Right atrium auricular region (tissue), 2 donors: ENCODE results near the gene OTUB1. TPM values are rescaled to one million over a fixed set of nuclear protein-coding genes. Genes with fewer than 3 reads are reported as not detected.
"Not testable (repeated sequence)": the region's sequence is repeated elsewhere in the genome, so short reads cannot be mapped to it uniquely, and the experiment has no call there.

ENCODE experiments used
- DNase-seq: peaks from one replicate; pipeline ENCODE4 v3.0.0-alpha.2; 2019; ENCODE audit warnings: low spot score
- H3K27ac ChIP-seq, 2 donors: fragments of 200-600 bp; sonication (generic); 1 replicate in 1 of 2; 2 replicates in 1 of 2; pipeline ENCODE4 v1.5.1; 2016 to 2019
- H3K27me3 ChIP-seq, 2 donors: fragments of 200-600 bp; sonication (generic); one replicate each; pipeline versions ENCODE4 v1.5.1 to v1.6.0; 2017 to 2019
- H3K36me3 ChIP-seq: fragments of 200-600 bp; sonication (generic); one replicate; pipeline ENCODE4 v1.5.1; 2016
- H3K4me1 ChIP-seq, 2 donors: fragments of 200-600 bp; sonication (generic); one replicate each; pipeline versions ENCODE4 v1.5.1 to v1.6.0; 2017 to 2019
- H3K4me3 ChIP-seq, 2 donors: fragments of 200-600 bp; sonication (generic); 1 replicate in 1 of 2; 2 replicates in 1 of 2; pipeline ENCODE4 v1.5.1; 2017 to 2019; ENCODE audit warnings: mild to moderate bottlenecking in 1 of 2, moderate library complexity in 1 of 2
- H3K9me3 ChIP-seq, 2 donors: fragments of 200-600 bp; sonication (generic); one replicate each; pipeline ENCODE4 v1.5.1; 2019
- CTCF ChIP-seq, 2 donors: fragments of 200-600 bp; sonication (generic); IDR thresholded peaks; one replicate each; pipeline ENCODE4 v1.5.1; 2019; ENCODE audit warnings: antibody characterized with exemption in 2 of 2
- total RNA-seq, 2 donors: library from RNA; depleted of rRNA; stranded (reverse); fragments of >200 nt; gene quantifications; one replicate each; pipeline ENCODE4 v1.1.0, GENCODE V29; 2016

Gene OTUB1
- total RNA-seq, 2 donors from 2014 or later: 55.9 to 57.1 TPM

GRCh38 chr11:64043545-64043944, 57.3 kb downstream of the OTUB1 start:
- Histone ChIP-seq H3K27me3 (no peaks in the 10 kb centered on the region), H3K9me3 (no peaks in the 10 kb centered on the region), H3K4me3 (no peak overlapping the region), H3K27ac (no peak overlapping the region), H3K36me3 (no peaks in the 10 kb centered on the region), H3K4me1 (no peaks in the 10 kb centered on the region)
- no peak for DNase-seq
- no peak for TF ChIP-seq CTCF (IDR thresholded peaks at IDR 0.05)

DNA sequence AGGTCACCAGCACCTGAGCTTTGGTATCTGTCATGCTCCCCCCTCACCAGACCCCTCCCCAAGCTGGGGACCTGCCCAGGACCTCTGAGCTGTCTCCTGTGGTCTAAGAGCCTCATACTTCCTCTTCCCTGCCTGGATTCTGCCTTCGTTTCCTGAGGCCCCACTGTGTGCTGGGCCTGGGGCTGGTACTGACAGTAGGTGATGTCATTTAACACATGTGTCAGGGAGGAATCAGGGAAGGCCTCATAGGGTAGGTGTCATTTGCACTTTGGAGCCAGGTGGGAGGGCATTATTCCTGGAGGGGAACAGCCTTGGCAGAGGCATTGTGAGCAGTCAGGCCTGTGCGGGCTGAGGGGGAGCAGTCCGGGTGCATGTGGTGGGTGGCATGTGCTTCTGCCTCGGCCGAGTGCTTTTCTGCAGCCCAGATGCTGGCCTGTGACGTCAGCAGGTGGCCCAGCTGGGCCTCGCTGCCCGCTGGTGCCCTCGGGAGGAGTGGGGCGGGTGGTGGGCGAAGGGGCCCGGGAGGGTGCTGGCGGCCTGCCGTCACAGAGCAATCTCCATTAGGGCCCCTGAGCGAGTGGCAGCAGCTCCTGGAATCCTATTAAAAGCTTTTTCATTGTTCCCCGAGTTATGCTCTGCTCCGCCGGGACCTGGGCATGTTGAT, 58.6 kb downstream of the OTUB1 start:
- no peak overlapping the region for H3K4me3 ChIP-seq
- DNase-seq: no peak
- no peaks in the 10 kb centered on the region for H3K36me3 ChIP-seq
- no peak overlapping the region for H3K27ac ChIP-seq
- no peaks in the 10 kb centered on the region for H3K27me3 ChIP-seq
- H3K9me3 ChIP-seq: no peaks in the 10 kb centered on the region
- H3K4me1 ChIP-seq: no peaks in the 10 kb centered on the region
- no peak for TF ChIP-seq CTCF (IDR thresholded peaks at IDR 0.05)

DNA sequence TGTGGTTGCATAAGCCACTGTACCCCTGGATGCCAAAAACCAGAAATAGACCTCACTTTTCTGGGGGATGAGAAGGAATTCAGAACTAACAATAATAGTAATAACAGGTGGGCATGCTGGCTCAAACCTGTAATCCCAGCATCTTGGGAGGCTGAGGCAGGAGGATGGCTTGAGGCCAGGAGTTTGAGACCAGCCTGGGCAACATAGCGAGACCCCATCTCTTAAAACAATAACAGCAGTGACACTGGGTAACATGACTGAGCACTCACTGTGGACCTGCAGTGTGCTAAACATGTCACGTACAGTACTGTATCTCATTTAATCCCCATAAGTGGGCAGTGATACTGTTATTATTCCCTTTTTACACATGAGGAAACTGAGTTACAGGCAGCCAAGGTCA, 59.5 kb downstream of the OTUB1 start:
- Histone ChIP-seq H3K27me3 (no peaks in the 10 kb centered on the region), H3K4me1 (no peaks in the 10 kb centered on the region), H3K9me3 (no peaks in the 10 kb centered on the region), H3K36me3 (no peaks in the 10 kb centered on the region), H3K27ac (no peak overlapping the region), H3K4me3 (no peak overlapping the region)
- TF ChIP-seq CTCF (IDR thresholded peaks at IDR 0.05): no peak
- DNase-seq: no peak

GRCh38 chr11:64047373-64047772, 61.1 kb downstream of the OTUB1 start:
- H3K4me1 ChIP-seq, H3K36me3 ChIP-seq, H3K4me3 ChIP-seq, H3K9me3 ChIP-seq, DNase-seq, H3K27ac ChIP-seq, H3K27me3 ChIP-seq: not testable (repeated sequence)

Other genes with a start within 250 kb of the OTUB1 start
- 10 to 100 TPM; 12.2 to 18.5 TPM for gene ZFTA, start 217.7 kb upstream of the OTUB1 start, total RNA-seq
- 10 to 100 TPM in 1 of 2 donors, 1 to 10 TPM in 1; 7.0 to 12.1 TPM for gene SPINDOC, start 173.0 kb upstream of the OTUB1 start, total RNA-seq
- gene MARK2, start 147.3 kb upstream of the OTUB1 start, total RNA-seq: 10 to 100 TPM; 29.3 to 31.5 TPM
- 1 to 10 TPM in 1 of 2 donors, under 1 TPM in 1; 0.90 to 1.7 TPM for gene RCOR2, start 69.3 kb upstream of the OTUB1 start, total RNA-seq
- gene NAA40, start 47.4 kb upstream of the OTUB1 start, total RNA-seq: 10 to 100 TPM; 15.4 to 25.5 TPM
- 1,000 to 10,000 TPM in 1 of 2 donors, 100 to 1,000 TPM in 1; 830 to 1,057 TPM for gene COX8A, start 11.8 kb upstream of the OTUB1 start, total RNA-seq
- 1 to 10 TPM in 1 of 2 donors, under 1 TPM in 1; 0.67 to 1.7 TPM for gene FLRT1, start 49.5 kb downstream of the OTUB1 start, total RNA-seq
- gene MACROD1, start 179.7 kb downstream of the OTUB1 start, total RNA-seq: 10 to 100 TPM; 50.7 to 59.0 TPM
- gene STIP1, start 199.7 kb downstream of the OTUB1 start, total RNA-seq: 100 to 1,000 TPM in 1 of 2 donors, 10 to 100 TPM in 1; 88.9 to 114 TPM
- 10 to 100 TPM in 1 of 2 donors, 1 to 10 TPM in 1; 6.3 to 19.4 TPM for gene FERMT3, start 220.3 kb downstream of the OTUB1 start, total RNA-seq
- 10 to 100 TPM; 86.0 to 95.8 TPM for gene TRPT1, start 239.7 kb downstream of the OTUB1 start, total RNA-seq
- gene NUDT22, start 239.8 kb downstream of the OTUB1 start, total RNA-seq: 10 to 100 TPM; 73.3 to 95.6 TPM
- 10 to 100 TPM; 24.7 to 32.1 TPM for gene DNAJC4, start 244.1 kb downstream of the OTUB1 start, total RNA-seq
- 100 to 1,000 TPM; 153 to 201 TPM for gene VEGFB, start 248.1 kb downstream of the OTUB1 start, total RNA-seq